HG03108 (cell line): ENCODE measurements around the gene COL9A2.
"Not testable (repeated sequence)": the region's sequence is repeated elsewhere in the genome, so short reads cannot be mapped to it uniquely, and the experiment has no call there.

Experiments used
- ATAC-seq: cut with Tn5 transposase; IDR thresholded peaks from one replicate; pipeline ENCODE4 v1.9.1; 2021; ENCODE audit warnings: moderate library complexity; ENCODE audit not compliant: unreplicated experiment

Gene COL9A2

DNA sequence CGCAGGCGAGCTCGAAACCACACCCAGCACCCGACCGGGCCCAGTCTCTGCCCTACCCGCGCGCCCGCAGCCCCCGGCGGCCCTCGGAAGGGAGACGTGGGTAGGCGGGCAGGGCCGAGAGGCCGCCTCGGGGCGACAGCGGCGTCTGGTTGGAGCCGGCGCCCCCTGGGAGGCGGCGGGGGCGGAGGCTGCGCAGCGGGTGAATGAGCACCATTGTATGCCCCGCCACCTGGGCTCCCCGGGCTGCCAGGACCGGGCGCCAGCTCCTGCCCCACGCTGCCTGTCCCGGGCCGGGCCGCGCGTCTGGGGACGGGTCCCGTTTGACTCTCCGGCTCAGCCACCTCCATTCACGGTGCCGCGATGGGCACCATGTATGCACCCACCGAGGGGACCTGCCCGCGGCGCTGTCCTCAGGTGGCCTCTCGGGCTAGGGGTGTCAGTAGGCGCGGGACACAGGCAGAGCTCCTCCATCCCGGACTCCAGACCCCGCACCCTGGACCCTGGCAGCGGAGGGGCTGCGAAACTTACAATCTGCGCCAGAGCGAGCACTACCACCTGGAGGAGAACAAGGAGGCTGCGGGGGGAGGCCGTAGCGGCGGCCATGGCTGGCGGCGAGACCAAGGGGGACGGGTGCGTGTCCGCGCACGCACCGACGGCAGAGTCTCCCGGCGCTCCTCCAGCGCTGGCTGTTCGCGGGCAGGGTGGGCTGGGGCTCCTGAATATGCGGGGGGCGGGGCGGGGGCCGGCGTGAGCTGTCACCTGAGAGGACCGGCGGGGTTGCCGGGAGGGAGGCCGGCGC, at the start of gene COL9A2:
Gene COL9A2, minus strand, starts transcription at position 692 of the 799 bp plus-strand sequence. Its CDS starts 89 bp downstream, at position 603.
- no peak for ATAC-seq

DNA sequence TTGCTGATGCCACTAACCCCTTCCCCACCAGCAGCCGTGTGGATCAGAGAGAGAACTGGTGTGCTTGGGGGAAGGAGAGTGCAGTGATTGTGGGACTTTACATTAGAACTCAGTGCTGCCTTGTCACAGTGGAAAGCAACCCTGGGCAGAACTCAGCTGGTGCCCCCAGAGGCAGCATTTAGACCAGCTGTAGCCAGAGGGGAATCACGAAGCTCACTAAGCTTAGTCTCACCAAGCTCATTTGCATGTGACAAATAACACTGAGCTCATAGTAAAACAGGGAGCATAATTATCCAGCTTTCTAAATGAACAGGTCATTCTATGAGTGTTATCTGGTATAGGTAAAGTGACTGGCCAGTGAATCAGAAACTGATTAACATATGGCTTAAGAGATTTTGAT, 46.6 kb upstream of the COL9A2 start:
- ATAC-seq: peak; percentile 91

DNA sequence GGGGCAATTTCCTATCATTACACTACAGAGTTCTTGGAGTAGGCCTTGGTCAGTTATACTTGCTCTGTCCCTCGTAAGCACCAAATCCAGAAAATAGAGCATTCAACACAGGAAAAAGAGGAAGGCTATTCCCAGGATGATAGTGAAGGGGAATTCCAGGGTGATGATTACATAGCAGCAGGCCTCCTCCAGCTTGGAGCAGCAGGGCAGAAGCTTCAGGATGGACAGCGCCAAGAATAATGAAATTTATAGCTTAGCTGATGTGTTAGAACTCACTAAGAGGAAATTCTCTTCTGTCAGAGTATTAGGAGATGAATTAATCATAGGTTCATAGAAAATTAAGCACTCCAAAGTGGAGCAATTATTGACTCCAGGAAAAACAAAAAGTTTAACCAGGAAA, 45.6 kb upstream of the COL9A2 start:
- ATAC-seq: no peak

DNA sequence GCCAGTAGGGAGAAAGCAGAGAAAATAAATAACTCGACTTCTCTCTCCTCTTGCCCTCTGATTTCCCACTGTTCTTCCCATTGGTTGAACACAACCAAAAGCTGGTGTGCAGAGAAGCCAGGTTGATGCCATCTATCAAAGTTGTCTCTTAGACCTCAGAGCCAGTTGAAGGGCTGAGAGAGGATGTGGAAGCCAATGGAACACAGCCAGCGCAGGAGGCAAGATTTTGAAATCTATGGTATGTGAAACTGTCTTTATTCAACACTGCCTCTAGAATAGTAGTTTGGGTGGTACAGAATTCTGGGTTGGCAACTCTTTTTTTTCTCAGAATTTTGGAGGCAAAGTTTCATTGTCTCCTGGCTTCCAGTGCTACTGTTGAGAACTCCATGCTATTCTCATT, 45.1 kb upstream of the COL9A2 start:
- no peak for ATAC-seq

DNA sequence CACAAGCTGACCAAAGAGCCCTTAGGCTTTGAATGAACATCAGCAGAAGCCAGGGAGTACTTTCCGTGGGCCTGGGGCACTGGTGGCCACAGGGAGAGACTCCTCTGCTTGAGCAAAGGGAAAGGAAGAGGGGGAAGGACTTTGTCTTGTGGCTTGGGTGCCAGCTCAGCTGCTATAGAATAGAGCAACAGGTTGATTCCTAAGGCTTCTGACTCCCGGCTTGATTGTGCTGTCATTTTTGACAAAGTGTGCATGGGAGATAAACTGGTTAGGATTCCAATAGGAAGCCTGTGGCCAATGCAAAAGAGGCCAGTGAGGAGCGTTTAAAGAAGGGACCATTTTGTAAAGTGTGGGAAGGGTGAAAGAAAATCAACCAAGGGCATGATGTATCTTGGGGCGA, 44.6 kb upstream of the COL9A2 start:
- ATAC-seq: no peak

DNA sequence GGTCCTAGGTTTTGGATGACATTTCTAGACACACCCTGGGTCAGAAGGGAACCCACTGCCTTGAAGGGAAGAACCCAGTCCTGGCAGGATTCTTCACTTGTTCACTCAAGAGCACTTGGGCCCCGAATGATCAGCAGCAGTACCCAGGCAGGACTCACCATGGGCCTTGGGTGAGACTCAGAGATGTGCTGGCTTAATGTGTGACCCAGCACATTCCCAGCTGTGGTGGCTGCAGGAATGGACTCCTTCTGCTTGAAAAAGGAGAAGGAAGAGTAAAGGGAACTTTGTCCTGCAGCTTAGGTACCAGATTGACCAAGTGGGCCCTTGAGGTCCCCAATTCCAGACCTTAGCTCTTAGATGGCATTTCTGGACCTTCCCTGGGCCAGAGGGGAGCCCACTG, 44.1 kb upstream of the COL9A2 start:
- ATAC-seq: no peak

DNA sequence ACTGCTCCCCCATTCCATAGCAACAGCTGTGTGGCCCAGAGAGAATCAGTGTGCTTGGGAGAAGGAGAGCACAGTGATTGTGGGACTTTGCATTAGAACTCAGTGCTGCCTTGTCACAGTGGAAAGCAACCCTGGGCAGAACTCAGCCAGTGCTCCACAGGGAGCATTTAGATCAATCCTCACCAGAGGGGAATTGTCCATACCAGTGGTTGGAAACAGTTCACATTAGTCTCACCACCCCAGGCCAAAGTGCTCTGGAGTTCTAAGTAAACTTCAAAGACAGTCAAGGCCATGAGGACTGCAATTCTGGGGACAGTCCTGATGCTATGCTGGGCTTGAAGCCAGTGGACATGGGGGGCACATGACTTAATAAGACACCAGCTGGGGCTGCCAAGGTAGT, 43.5 kb upstream of the COL9A2 start:
- ATAC-seq: no peak

DNA sequence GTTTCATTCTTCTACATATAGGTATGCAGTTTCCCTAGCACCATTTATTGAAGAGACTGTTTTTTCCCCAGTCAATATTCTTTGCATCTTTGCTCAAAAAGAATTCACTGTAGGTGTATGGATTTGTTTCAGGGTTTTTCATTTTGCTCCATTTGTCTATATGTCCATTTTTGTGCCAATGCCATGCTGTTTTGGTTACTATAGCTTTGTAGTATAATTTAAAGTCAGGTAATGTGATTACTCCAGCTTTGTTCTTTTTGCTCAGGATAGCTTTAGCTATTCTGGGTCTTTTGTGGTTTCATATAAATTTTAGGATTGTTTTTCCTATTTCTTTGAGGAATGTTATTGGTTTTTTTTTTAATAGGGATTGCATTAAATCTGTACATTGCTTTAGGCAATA, 40.5 kb upstream of the COL9A2 start:
- no peak for ATAC-seq

DNA sequence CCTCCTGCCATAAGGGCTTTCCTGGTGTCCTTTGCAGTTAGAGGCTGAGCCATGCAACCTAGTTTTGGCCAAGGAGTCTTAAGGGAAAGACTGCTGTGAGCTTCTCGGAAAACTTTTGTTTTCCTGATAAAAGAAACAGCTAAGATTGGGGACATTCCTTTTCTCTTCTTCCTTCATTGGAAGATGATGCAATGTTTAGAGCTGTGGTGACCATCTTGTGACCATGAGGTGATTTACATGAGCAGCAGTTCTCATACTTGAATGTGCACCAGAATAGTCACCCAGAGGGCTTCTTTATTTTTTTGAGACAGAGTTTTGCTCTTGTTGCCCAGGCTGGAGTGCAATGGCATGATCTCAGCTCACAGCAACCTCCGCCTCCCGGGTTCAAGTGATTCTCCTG, 36.0 kb upstream of the COL9A2 start:
- no peak for ATAC-seq

DNA sequence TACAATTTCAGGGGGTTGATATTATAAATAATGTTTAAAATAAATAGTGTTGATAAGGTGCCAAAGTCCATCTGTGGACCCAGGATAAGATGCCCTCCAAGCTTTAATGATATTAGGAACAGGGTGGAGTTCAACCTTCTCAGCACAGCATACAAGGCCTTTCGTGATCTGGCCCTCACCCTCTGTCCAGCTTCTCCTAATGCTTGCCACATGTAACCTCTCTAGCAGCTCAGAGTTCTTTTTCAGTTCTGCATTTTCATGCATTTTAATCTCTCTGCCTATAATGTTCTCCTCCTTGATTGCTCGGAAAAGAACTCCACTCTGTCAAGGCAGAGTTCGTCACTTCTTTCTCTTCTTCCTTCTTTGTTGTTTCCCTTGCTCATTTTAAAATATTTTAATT, 35.0 kb upstream of the COL9A2 start:
- no peak for ATAC-seq

DNA sequence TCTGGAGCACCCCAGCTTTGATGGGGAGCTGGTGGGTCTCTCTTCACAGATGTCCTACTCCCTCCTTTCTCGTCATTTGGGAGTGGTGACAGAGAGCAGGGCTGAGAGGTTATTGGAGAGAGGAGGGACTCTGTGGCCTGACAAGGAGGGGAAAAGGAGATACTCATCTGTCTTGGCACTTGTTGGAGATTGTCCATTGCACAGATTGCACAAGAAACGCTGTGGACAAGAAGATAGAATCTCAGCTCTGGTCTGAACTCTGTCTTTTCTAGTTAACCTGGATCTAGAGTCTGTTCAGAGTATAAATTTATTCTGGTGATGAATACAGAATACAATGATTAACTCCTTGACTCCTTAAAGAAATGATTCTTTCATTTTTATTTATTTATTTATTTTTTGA, 34.0 kb upstream of the COL9A2 start:
- ATAC-seq: no peak

DNA sequence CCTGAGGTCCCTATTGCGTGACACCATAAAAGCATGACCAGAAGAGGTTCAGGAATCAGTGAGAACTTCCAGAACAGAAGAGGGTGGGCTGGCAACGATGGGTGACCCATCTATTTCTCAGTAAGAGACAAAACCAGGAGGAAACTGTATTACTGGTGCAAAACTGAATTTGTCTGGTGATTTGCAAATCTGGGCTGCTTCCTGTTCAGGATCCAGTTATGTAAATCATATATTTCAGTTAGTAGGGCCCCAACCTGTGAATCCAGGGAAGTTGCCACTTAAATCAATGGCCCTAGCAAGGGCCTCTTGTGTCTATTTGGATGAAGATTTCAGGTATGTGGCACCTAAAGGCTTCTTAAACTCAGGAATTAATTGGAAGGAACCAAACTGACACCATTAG, 33.3 kb upstream of the COL9A2 start:
- ATAC-seq: no peak

DNA sequence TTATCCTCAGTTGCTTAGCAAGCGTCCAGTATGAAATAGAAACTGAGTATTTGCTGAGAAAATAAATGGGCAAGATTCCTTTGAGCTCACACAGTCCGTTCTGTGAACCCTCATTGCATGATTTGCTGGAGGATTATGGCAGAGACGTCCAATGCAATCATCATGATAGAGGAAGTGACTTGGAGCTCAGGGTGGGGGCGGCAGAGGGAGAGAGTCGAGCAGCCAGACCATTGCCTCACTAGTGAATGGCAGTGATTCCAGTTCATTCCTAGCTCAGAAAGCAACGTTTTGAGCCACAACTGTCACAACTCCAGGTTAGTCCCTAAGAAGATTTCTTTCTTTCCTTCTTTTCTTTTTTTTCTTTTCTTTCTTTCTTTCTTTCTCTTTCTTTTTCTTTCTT, 27.5 kb upstream of the COL9A2 start:
- ATAC-seq: no peak

DNA sequence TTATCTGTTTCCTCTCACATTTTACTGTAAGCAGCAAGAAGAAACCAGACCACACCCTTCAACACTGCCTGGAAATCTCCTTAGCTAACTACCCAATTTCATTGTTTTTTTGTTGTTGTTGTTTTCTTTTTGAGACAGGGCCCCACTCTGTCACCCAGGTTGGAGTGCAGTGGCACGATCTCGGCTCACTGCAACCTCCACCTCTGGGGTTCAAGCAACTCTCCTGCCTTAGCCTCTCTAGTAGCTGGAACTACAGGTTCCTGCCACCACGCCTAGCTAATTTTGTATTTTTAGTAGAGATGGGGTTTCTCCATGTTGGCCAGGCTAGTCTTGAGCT, 25.3 kb upstream of the COL9A2 start:
- ATAC-seq: not testable (repeated sequence)

DNA sequence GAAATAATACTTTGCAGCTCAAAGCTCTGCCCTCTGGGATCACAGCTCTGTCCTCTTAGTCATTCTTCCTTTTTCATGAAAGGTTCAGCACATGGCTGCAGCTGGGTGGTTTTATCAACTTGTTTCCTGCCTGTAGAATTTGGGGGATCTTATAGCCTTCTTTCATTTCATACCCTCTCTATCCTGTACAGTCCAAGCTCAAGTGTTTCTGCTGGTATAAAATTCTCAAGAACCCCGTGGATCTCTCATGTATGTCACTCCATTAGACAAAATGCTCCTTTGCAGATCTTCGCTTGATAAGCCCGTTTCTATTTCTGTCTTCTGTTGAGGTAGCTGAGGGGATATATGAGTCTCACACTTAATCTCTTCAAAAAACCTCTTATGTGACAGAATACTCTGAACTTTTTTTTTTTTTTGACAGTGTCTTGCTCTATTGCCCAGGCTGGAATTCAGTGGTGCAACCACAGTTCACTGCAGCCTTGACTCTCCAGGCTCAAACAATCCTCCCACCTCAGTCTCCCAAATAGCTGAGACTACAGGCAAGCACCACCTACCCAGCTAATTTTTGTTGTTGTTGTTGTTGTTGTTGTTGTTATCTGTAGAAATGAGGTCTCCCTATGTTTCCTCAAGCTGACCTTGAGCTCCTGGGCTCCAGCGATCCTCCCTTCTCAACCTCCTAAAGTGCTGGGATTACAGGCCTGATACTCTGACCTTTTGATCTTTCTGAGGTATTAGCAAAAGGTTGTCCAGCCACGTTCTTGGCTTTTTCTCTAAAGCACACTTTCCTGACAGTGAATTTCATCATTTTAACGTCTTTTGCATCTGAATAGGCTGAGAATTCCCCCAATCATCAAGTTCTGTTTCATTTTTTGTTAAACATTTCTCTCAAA, 24.6 kb upstream of the COL9A2 start:
- ATAC-seq: no peak

DNA sequence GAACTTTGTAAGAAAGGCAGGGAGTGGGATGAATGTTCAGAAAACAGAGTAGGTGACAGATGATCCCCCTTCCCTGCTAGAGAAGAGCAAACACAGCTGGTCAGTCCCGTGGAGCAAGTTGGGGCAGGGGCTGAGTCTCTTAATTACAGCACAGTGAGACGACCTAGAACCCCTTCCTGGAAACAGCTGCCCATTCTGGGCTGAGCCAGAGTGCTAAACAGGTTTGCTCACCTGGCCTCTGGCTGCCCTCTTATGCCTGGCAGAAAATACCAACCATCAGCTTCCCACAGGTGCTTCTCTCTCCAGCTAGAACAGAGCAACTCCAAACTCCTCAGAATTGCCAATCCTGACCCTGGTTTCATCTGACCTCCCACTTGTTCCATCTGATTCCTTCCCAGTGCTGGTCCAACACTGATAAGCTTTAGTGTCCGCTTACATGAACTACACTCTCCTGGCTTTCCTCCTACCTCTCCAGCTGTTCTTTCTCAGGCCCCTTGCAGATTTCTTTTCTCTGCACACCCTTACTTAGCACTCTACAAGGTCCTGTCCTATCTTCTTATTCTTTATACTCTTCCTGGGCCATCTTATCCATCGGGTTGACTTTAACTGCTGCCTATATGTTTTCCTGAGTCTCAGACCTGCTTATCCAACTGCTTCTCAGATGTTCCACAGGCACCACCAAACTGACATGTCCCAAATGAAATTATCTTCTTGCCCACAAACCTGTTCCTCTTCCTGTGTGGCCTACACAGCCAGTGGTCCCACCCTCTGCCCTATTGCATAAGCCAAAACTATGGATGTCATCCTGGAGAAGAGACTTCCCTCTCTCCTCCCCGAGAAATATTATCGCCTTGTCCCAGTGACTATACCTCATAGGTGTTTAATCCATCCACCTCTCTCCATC, 22.6 kb upstream of the COL9A2 start:
- no peak for ATAC-seq

DNA sequence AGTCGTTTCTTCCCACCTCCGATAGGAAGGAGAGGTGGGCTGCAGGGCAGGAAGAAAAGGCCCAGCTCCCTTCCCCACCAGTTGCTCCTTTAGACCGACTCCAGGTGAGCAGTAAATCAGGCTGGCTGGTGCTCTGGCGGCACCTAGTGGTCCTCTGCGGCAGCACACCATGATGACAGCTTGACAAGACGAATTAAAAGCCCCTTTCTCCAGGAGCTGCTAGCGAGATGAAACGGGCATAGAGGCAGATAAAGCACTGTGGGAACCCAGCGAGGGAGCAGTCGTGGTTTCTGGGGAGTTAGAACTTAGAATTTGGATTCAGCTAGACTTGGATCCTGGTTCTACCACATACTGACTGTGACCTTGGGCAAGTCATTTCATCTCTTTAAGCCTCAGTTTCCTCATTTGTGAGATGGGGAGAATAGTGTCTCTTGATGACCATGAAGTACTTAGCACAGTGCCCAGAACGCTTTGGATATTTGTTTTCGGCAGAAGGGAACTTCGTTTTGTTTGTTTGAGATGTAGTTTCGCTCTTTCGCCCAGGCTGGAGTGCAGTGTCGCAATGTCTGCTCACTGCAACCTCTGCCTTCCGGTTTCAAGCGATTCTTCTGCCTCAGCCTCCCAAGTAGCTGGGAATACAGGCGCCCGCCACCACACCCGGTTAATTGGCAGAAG, 21.8 kb upstream of the COL9A2 start:
- no peak for ATAC-seq

DNA sequence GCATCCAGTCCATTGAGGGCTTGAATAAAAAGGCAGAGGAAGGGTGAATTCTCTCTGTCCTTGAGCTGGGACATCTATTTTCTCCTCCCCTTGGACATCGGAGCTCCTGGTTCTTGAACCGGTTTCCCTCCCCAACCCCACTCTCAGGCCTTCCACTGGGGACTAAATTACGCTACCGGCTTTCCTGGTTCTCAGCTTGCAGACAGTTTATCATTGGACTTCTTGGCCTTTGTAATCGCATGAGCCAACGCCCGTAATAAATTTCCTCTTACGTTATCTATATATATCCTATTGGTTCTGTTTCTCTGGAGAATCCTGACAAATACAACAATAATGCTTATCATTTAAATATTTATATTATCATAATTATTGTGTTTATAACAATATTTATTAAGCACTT, 20.4 kb upstream of the COL9A2 start:
- ATAC-seq: no peak

DNA sequence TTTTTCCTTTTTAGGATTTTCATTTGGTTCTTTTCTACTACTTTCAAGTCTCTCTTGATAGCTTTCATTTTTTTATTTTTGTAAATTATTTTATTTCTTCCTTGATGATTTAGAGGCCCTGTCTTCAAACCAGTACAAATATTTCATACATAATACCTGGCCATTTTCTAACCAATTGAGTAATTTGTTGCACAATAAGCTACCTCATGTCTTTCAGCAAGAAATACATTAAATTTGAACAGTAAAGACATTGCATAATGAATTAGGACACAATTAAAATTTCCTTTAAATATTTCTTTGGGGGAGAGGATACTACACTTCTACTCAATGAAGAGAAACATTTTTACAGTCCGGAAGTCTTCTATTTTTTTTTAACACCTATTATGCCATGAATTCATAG, 15.6 kb upstream of the COL9A2 start:
- ATAC-seq: no peak

DNA sequence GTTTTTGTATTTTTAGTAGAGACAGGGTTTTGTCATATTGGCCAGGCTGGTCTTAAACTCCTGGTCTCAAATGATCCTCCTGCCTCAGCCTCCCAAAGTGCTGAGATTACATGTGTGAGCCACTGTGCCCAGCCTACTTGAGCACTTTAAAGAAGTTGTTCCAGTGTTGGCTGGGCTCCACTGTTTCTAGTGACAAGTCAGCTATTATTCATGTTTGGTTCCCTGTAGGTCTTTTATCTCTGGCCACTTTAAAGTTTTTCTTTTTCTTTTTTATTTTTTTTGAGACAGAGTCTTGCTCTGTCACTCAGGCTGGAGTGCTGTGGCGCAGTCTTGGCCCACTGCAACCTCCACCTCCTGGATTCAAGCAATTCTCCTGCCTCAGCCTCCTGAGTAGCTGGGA, 14.3 kb upstream of the COL9A2 start:
- not testable (repeated sequence) for ATAC-seq
